SK-N-SH treated with all-trans-retinoic acid at 6 μM for 48 hours (cell line): Measurements from ENCODE around the gene CTBP2.

Experiments used
- ATAC-seq: fragments of 200-7000 bp; cut with Tn5 transposase; 3 replicates; pipeline ENCODE4 v1.9.1; 2020; ENCODE audit warnings: mild to moderate bottlenecking, moderate library complexity
- ARNTL ChIP-seq: fragments of 450-650 bp; formaldehyde crosslinking; IDR thresholded peaks from 2 replicates; pipeline ENCODE4 v1.5.0; 2020; ENCODE audit warnings: low read depth, mild to moderate bottlenecking, moderate library complexity, borderline replicate concordance
- CREB5 ChIP-seq: fragments of 250-450 bp; sonication (Bioruptor Pico); IDR thresholded peaks from 2 replicates; pipeline ENCODE4 v1.5.1; 2020; ENCODE audit warnings: low read depth, mild to moderate bottlenecking, moderate library complexity
- CSDC2 ChIP-seq: fragments of 250-450 bp; sonication (Bioruptor Pico); IDR thresholded peaks from 2 replicates; pipeline ENCODE4 v1.5.0; 2020; ENCODE audit warnings: mild to moderate bottlenecking, moderate library complexity
- CSRNP3 ChIP-seq: fragments of 250-450 bp; sonication (Bioruptor Pico); IDR thresholded peaks from 2 replicates; pipeline ENCODE4 v1.5.1; 2021; ENCODE audit warnings: mild to moderate bottlenecking, moderate library complexity
- ESRRG ChIP-seq: fragments of 250-450 bp; sonication (Bioruptor Pico); IDR thresholded peaks from 2 replicates; pipeline ENCODE4 v1.6.1; 2021; ENCODE audit warnings: mild to moderate bottlenecking
- GLIS3 ChIP-seq: fragments of 250-450 bp; sonication (Bioruptor Pico); IDR thresholded peaks from 2 replicates; pipeline ENCODE4 v1.5.0; 2020; ENCODE audit warnings: mild to moderate bottlenecking, moderate library complexity
- ISL1 ChIP-seq: fragments of 250-450 bp; sonication (Bioruptor Pico); IDR thresholded peaks from 2 replicates; pipeline ENCODE4 v2.1.2; 2022; ENCODE audit warnings: mild to moderate bottlenecking, moderate library complexity
- OSR1 ChIP-seq: fragments of 250-450 bp; sonication (Bioruptor Pico); IDR thresholded peaks from 2 replicates; pipeline ENCODE4 v1.8.0; 2022; ENCODE audit warnings: moderate library complexity, mild to moderate bottlenecking, inconsistent platforms
- PATZ1 ChIP-seq: fragments of 250-450 bp; sonication (Bioruptor Pico); IDR thresholded peaks from 2 replicates; pipeline ENCODE4 v1.8.0; 2020; ENCODE audit warnings: mild to moderate bottlenecking, moderate library complexity, borderline replicate concordance
- POU6F1 ChIP-seq: fragments of 250-450 bp; sonication (Bioruptor Pico); IDR thresholded peaks from 2 replicates; pipeline ENCODE4 v1.8.0; 2021; ENCODE audit warnings: low read depth, mild to moderate bottlenecking, moderate library complexity, borderline replicate concordance
- PPARA ChIP-seq: fragments of 250-450 bp; sonication (Bioruptor Pico); IDR thresholded peaks from 2 replicates; pipeline ENCODE4 v1.5.0; 2020; ENCODE audit warnings: mild to moderate bottlenecking, borderline replicate concordance
- RARB ChIP-seq: fragments of 250-450 bp; sonication (Bioruptor Pico); IDR thresholded peaks from 2 replicates; pipeline ENCODE4 v1.8.0; 2021; ENCODE audit warnings: mild to moderate bottlenecking, moderate library complexity
- SNAI2 ChIP-seq: fragments of 250-450 bp; sonication (Bioruptor Pico); IDR thresholded peaks from 2 replicates; pipeline ENCODE4 v1.5.0; 2020; ENCODE audit warnings: mild to moderate bottlenecking, moderate library complexity
- TCF4 ChIP-seq: fragments of 250-450 bp; sonication (Bioruptor Pico); IDR thresholded peaks from 2 replicates; pipeline ENCODE4 v1.8.0; 2021; ENCODE audit warnings: mild to moderate bottlenecking, moderate library complexity, borderline replicate concordance
- TOX ChIP-seq: fragments of 250-450 bp; sonication (Bioruptor Pico); IDR thresholded peaks from 2 replicates; pipeline ENCODE4 v1.8.0; 2021; ENCODE audit warnings: mild to moderate bottlenecking, moderate library complexity, borderline replicate concordance
- TSHZ2 ChIP-seq: fragments of 250-450 bp; sonication (Bioruptor Pico); IDR thresholded peaks from 2 replicates; pipeline ENCODE4 v1.5.0; 2020; ENCODE audit warnings: mild to moderate bottlenecking, moderate library complexity
- ZC3H10 ChIP-seq: fragments of 250-450 bp; sonication (Bioruptor Pico); IDR thresholded peaks from 2 replicates; pipeline ENCODE4 v1.5.1; 2021; ENCODE audit warnings: mild to moderate bottlenecking, moderate library complexity
- ZFP3 ChIP-seq: fragments of 250-450 bp; sonication (Bioruptor Pico); IDR thresholded peaks from 2 replicates; pipeline ENCODE4 v1.5.0; 2020; ENCODE audit warnings: mild to moderate bottlenecking, moderate library complexity
- ZFP30 ChIP-seq: fragments of 450-650 bp; formaldehyde crosslinking; IDR thresholded peaks from 2 replicates; pipeline ENCODE4 v1.5.0; 2022; ENCODE audit warnings: mild to moderate bottlenecking, moderate library complexity
- ZNF565 ChIP-seq: fragments of 450-650 bp; formaldehyde crosslinking; conservative IDR thresholded peaks from 2 replicates; pipeline ENCODE4 v1.5.0; 2020; ENCODE audit warnings: low read depth, mild to moderate bottlenecking, moderate library complexity
- ZNF70 ChIP-seq: fragments of 450-650 bp; formaldehyde crosslinking; IDR thresholded peaks from 2 replicates; pipeline ENCODE4 v1.5.0; 2020; ENCODE audit warnings: mild to moderate bottlenecking, moderate library complexity
- ZNF8 ChIP-seq: fragments of 450-650 bp; formaldehyde crosslinking; IDR thresholded peaks from 2 replicates; pipeline ENCODE4 v1.5.0; 2020; ENCODE audit warnings: mild to moderate bottlenecking, moderate library complexity

The CTBP2 gene

GRCh38 chr10:125063256-125063925 is 97.0 kb downstream of the CTBP2 start:
- ATAC-seq, result no peak
- TF ChIP-seq ZNF70 (CRISPR knock-in tag) (no peak), ZFP3 (CRISPR knock-in tag) (no peak), GLIS3 (CRISPR knock-in tag) (no peak), PPARA (CRISPR knock-in tag) (no peak), ISL1 (CRISPR knock-in tag) (no peak), ARNTL (CRISPR knock-in tag) (no peak), OSR1 (no peak), TOX (no peak), TSHZ2 (CRISPR knock-in tag) (no peak), ESRRG (no peak), RARB (CRISPR knock-in tag) (no peak), PATZ1 (CRISPR knock-in tag) (no peak), ZNF8 (CRISPR knock-in tag) (no peak), CSRNP3 (CRISPR knock-in tag) (no peak), ZNF565 (CRISPR knock-in tag) (no peak), ZFP30 (no peak), SNAI2 (no peak)

GRCh38 chr10:125062914-125063230 is 97.5 kb downstream of the CTBP2 start:
- TF ChIP-seq TOX (no peak), RARB (CRISPR knock-in tag) (no peak), CSDC2 (CRISPR knock-in tag) (no peak), POU6F1 (CRISPR knock-in tag) (no peak), ZC3H10 (no peak), PATZ1 (CRISPR knock-in tag) (no peak), TCF4 (no peak), ZNF565 (CRISPR knock-in tag) (no peak), ARNTL (CRISPR knock-in tag) (no peak), CSRNP3 (CRISPR knock-in tag) (no peak), CREB5 (no peak), OSR1 (no peak), SNAI2 (no peak), GLIS3 (CRISPR knock-in tag) (no peak), ESRRG (no peak), ZFP30 (no peak), ZNF8 (CRISPR knock-in tag) (no peak), ZNF70 (CRISPR knock-in tag) (no peak), PPARA (CRISPR knock-in tag) (no peak), TSHZ2 (CRISPR knock-in tag) (no peak)
- ATAC-seq, result no peak
